SK-N-SH (cell line): ENCODE data around the gene GRK5.

Experiments used
- CTCF ChIP-seq: fragments of 200-600 bp; sonication (generic); IDR thresholded peaks from 2 replicates; pipeline ENCODE4 v1.6.1; 2017; ENCODE audit warnings: antibody characterized with exemption, mild to moderate bottlenecking, moderate library complexity
- EZH2phosphoT487 ChIP-seq: fragments of 200-600 bp; sonication (generic); IDR thresholded peaks from 2 replicates; pipeline ENCODE4 v1.6.1; 2017; ENCODE audit warnings: low read depth, mixed run types, mild to moderate bottlenecking, antibody characterized with exemption, moderate library complexity, borderline replicate concordance
- POLR2AphosphoS5 ChIP-seq: IDR thresholded peaks from 2 replicates; pipeline ENCODE4 v1.6.1; 2012; ENCODE audit warnings: low read depth, low read length
- TAF1 ChIP-seq: IDR thresholded peaks from 2 replicates; pipeline ENCODE4 v1.6.1; 2012; ENCODE audit warnings: low read depth, mild to moderate bottlenecking, low read length, moderate library complexity, borderline replicate concordance

GRCh38 chr10:119428789-119429188 is 221.4 kb downstream of the GRK5 start:
- TF ChIP-seq EZH2phosphoT487 (no peak), POLR2AphosphoS5 (no peak), TAF1 (no peak), CTCF (no peak)
